SU-DHL-6 (cell line): ENCODE results near the gene PRDX2.

Experiments used
- EZH2phosphoT487 ChIP-seq: fragments of 200-600 bp; sonication (generic), shearing (Covaris generic); conservative IDR thresholded peaks from 2 replicates; pipeline ENCODE4 v1.6.1; 2018; ENCODE audit warnings: mild to moderate bottlenecking, antibody characterized with exemption, low read length, moderate library complexity, mixed read lengths
- TF ChIP-seq, protein P1 (sequence below): fragments of 200-600 bp; sonication (generic); IDR thresholded peaks from one replicate; pipeline ENCODE4 v1.5.1; 2017; ENCODE audit warnings: antibody characterized with exemption, mild to moderate bottlenecking, low read length, moderate library complexity; ENCODE audit not compliant: insufficient read depth, poor library complexity, severe bottlenecking

DNA sequence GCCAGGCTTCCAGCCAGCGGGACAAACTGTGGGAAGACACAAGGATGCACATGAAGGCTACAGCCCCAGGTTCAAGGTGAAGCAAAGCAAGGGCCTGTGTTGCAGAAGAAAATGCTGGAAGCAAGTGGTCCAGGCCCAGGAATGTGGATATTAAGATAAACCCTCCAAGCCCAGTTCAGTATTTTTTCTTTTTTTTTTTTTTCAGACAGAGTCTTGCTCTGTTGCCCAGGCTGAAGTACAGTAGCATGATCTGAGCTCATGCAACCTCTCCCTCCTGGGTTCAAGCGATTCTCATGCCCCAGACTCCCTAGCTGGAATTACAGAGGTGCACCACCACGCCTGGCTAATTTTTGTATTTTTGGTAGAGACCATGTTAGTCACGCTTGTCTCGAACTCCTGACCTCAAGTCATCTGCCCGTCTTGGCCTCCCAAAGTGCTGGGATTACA, 4.4 kb downstream of the PRDX2 start:
- TF ChIP-seq, protein P1, sequence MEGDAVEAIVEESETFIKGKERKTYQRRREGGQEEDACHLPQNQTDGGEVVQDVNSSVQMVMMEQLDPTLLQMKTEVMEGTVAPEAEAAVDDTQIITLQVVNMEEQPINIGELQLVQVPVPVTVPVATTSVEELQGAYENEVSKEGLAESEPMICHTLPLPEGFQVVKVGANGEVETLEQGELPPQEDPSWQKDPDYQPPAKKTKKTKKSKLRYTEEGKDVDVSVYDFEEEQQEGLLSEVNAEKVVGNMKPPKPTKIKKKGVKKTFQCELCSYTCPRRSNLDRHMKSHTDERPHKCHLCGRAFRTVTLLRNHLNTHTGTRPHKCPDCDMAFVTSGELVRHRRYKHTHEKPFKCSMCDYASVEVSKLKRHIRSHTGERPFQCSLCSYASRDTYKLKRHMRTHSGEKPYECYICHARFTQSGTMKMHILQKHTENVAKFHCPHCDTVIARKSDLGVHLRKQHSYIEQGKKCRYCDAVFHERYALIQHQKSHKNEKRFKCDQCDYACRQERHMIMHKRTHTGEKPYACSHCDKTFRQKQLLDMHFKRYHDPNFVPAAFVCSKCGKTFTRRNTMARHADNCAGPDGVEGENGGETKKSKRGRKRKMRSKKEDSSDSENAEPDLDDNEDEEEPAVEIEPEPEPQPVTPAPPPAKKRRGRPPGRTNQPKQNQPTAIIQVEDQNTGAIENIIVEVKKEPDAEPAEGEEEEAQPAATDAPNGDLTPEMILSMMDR = no peak
- TF ChIP-seq EZH2phosphoT487 = no peak
